ENCODE results near the gene GUCY2D.

DNA sequence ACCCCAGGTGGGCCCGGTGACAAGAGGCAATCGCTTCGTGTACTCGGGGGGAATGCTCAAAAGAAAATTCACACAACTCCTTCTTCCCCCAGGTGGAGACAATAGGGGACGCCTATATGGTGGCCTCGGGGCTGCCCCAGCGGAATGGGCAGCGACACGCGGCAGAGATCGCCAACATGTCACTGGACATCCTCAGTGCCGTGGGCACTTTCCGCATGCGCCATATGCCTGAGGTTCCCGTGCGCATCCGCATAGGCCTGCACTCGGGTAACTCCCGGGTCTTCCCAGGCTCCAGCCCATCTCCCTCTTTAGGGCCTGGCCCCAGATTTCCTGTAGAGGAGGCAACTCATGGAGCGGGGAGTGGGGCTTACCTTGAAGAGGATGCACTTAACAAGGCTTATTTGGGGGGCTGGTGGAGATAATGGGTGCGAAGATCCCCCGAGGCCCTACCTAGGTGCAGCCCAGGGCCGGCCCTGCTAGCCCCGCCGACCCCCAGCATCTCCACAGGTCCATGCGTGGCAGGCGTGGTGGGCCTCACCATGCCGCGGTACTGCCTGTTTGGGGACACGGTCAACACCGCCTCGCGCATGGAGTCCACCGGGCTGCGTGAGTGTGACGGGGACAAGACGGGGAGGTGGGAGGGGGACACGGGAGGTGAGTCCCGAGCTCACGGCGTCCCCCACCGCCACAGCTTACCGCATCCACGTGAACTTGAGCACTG is 13.0 kb downstream of the GUCY2D start:
- TF ChIP-seq CTCF (IDR thresholded peaks at IDR 0.05), result no peak
- no peak for TF ChIP-seq POLR2A (IDR thresholded peaks at IDR 0.05)
- TF ChIP-seq POLR2AphosphoS5 (IDR thresholded peaks at IDR 0.05; ENCODE audit: insufficient read depth in 1 of 2, low read depth in 1 of 2), result no peak
